Measurements from ENCODE around the gene SYPL1.

SYPL1 gene

GRCh38 chr7:106134241-106134640 lies 22.1 kb upstream of the SYPL1 start:
- no peak for TF ChIP-seq CTCF (IDR thresholded peaks at IDR 0.05)
- Histone ChIP-seq H3K27me3 (no peaks in the 10 kb centered on the region), H3K36me3 (no peaks in the 10 kb centered on the region), H3K27ac (no peak overlapping the region), H3K4me1 (ENCODE audit: control insufficient read depth in 1 of 2, insufficient read depth in 1 of 2, low read depth in 1 of 2, low read length in 1 of 2) (no peaks in the 10 kb centered on the region), H3K9me3 (no peaks in the 10 kb centered on the region), H3K4me3 (ENCODE audit: low read depth in 1 of 2, low read length in 1 of 2) (no peak overlapping the region)

GRCh38 chr7:106129291-106129690 lies 17.2 kb upstream of the SYPL1 start:
- no peak for TF ChIP-seq CTCF (IDR thresholded peaks at IDR 0.05)
- H3K4me1 ChIP-seq (ENCODE audit: control insufficient read depth in 1 of 2, insufficient read depth in 1 of 2, low read depth in 1 of 2, low read length in 1 of 2), result peaks cover 0 to 6% of the 10 kb centered on the region in 2 experiments
- no peaks in the 10 kb centered on the region for H3K9me3 ChIP-seq
- no peak overlapping the region for H3K27ac ChIP-seq
- no peaks in the 10 kb centered on the region for H3K27me3 ChIP-seq
- H3K36me3 ChIP-seq, result no peaks in the 10 kb centered on the region
- H3K4me3 ChIP-seq (ENCODE audit: low read depth in 1 of 2, low read length in 1 of 2), result no peak overlapping the region

- no peak overlapping the region for H3K27ac ChIP-seq
- no peaks in the 10 kb centered on the region for H3K36me3 ChIP-seq
- no peaks in the 10 kb centered on the region for H3K27me3 ChIP-seq
- TF ChIP-seq CTCF (IDR thresholded peaks at IDR 0.05), result no peak
- H3K4me1 ChIP-seq (ENCODE audit: control insufficient read depth in 1 of 2, insufficient read depth in 1 of 2, low read depth in 1 of 2, low read length in 1 of 2), result peaks cover 0 to 6% of the 10 kb centered on the region in 2 experiments
- no peak overlapping the region for H3K4me3 ChIP-seq (ENCODE audit: low read depth in 1 of 2, low read length in 1 of 2)
- no peaks in the 10 kb centered on the region for H3K9me3 ChIP-seq
Observed at GRCh38 chr7:106128836-106129235, 16.7 kb upstream of the SYPL1 start.

DNA sequence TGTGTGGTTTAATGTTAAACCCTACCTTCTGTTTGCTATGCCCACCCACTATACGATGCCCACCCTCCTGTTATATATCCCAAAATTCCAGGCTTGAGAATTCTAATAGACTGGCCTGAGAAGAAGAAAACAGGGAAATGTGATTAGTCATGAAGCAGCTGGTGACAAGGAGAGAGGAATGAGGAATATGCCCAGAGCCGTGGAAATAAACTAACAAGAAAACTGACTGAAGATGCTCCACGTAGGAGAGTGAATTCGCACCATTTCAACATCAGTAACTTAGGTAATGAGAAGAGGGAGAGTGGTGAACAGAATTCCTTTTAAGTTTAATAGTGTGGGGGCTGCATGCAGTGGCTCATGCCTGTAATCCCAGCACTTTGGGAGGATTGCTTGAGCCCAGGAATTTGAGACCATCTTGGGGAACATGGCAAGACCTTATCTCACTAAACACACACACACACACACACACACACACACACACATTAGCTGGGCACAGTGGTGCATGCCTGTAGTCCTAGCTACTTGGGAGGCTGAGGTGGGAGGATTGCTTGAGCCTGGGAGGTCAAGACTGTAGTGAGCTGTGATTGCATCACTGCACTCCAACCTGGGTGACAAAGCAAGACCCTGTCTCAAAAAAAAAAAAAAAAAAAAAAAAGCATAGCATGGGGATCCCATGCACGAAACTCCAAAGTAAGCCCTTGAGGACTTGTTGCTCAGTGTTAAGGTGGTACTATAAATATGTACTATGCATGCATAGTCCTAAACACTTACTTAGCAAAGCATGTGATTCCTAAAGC lies 16.1 kb upstream of the SYPL1 start:
- no peak for TF ChIP-seq CTCF (IDR thresholded peaks at IDR 0.05)
- Histone ChIP-seq H3K27ac (no peak overlapping the region), H3K4me3 (ENCODE audit: low read depth in 1 of 2, low read length in 1 of 2) (no peak overlapping the region), H3K27me3 (no peaks in the 10 kb centered on the region), H3K36me3 (no peaks in the 10 kb centered on the region), H3K4me1 (ENCODE audit: control insufficient read depth in 1 of 2, insufficient read depth in 1 of 2, low read depth in 1 of 2, low read length in 1 of 2) (peaks cover 0 to 6% of the 10 kb centered on the region in 2 experiments), H3K9me3 (no peaks in the 10 kb centered on the region)

DNA sequence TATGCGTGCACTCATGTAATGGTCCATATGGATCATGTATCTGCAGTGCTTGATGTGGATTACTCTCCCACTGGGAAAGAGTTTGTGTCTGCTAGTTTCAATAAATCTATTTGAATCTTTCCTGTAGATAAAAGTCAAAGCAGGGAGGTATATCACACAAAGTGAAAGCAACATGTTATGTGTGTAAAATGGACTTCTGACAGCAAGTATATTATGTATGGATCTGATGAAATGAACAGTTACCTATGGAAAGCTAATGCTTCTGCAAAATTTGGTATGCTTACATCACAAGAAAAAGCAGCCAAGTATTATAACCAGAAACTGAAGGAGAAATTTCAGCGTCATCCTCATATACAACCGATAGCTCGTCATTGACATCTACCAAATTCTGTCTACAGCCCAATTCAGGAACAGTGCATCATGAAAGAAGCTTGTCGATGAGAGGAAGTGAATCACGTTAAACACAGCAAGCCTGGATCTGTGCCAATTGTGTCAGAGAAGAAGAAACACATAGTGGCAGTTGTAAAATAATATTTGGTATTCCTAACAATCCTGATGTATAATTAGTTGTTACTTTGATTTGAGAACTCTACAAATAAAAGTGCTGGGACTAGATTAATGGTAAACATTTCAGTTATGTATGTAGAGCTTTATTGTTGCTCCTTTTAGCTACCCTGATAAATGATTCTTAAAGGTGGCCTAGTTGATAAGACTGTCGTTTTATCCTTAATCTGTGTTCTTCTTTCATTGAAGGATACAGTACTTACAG lies 14.2 kb upstream of the SYPL1 start:
- Histone ChIP-seq H3K27me3 (no peaks in the 10 kb centered on the region), H3K4me1 (ENCODE audit: control insufficient read depth in 1 of 2, insufficient read depth in 1 of 2, low read depth in 1 of 2, low read length in 1 of 2) (peaks cover 0 to 9% of the 10 kb centered on the region in 2 experiments), H3K36me3 (no peaks in the 10 kb centered on the region), H3K4me3 (ENCODE audit: low read depth in 1 of 2, low read length in 1 of 2) (no peak overlapping the region), H3K27ac (no peak overlapping the region), H3K9me3 (no peaks in the 10 kb centered on the region)
- no peak for TF ChIP-seq CTCF (IDR thresholded peaks at IDR 0.05)

All from neutrophil (primary cell).